ENCODE measurements around the gene CLMN.

GRCh38 chr14:95189367-95190132 is 130.2 kb downstream of the CLMN start:
- TF ChIP-seq CTCF (IDR thresholded peaks at IDR 0.05): no peak
- no peak for TF ChIP-seq POLR2A (IDR thresholded peaks at IDR 0.05)
- TF ChIP-seq EP300 (IDR thresholded peaks at IDR 0.05): no peak
